ENCODE results near the gene DEPDC1. TPM values are rescaled to one million over a fixed set of nuclear protein-coding genes. Genes with fewer than 3 reads are reported as not detected.
"Not testable (repeated sequence)": the region's sequence is repeated elsewhere in the genome, so short reads cannot be mapped to it uniquely, and the experiment has no call there.

Gene DEPDC1
- total RNA-seq, 6 experiments from 2014 or later: 14.8 to 44.3 (median 36.7) TPM

- H3K4me1 Mint-ChIP-seq (ENCODE audit: low read depth): peaks cover 6% of the 10 kb centered on the region
- DNase-seq: no peak
- peaks cover 14% of the 10 kb centered on the region for H3K36me3 Mint-ChIP-seq (ENCODE audit: low read depth)
- no peaks in the 10 kb centered on the region for H3K9me3 Mint-ChIP-seq
- H3K4me3 Mint-ChIP-seq: no peak overlapping the region
- TF ChIP-seq CTCF (IDR thresholded peaks at IDR 0.05): peak; percentile 62
- no peaks in the 10 kb centered on the region for H3K27me3 Mint-ChIP-seq (ENCODE audit: insufficient read depth)
- no peak overlapping the region for H3K27ac Mint-ChIP-seq
Measured at GRCh38 chr1:68485431-68486022, 11.4 kb downstream of the DEPDC1 start.

GRCh38 chr1:68484618-68485017, 12.3 kb downstream of the DEPDC1 start:
- Mint-ChIP-seq H3K36me3 (ENCODE audit: low read depth) (peaks cover 14% of the 10 kb centered on the region), H3K4me3 (no peak overlapping the region), H3K27ac (no peak overlapping the region), H3K9me3 (no peaks in the 10 kb centered on the region), H3K4me1 (ENCODE audit: low read depth) (peaks cover 6% of the 10 kb centered on the region), H3K27me3 (ENCODE audit: insufficient read depth) (no peaks in the 10 kb centered on the region)
- no peak for DNase-seq
- TF ChIP-seq CTCF (IDR thresholded peaks at IDR 0.05): no peak

GRCh38 chr1:68481041-68481440, 15.8 kb downstream of the DEPDC1 start:
- DNase-seq: no peak
- peaks cover 6% of the 10 kb centered on the region for H3K4me1 Mint-ChIP-seq (ENCODE audit: low read depth)
- TF ChIP-seq CTCF (IDR thresholded peaks at IDR 0.05): no peak
- no peaks in the 10 kb centered on the region for H3K9me3 Mint-ChIP-seq
- no peaks in the 10 kb centered on the region for H3K27me3 Mint-ChIP-seq (ENCODE audit: insufficient read depth)
- H3K27ac Mint-ChIP-seq: no peak overlapping the region
- H3K36me3 Mint-ChIP-seq (ENCODE audit: low read depth): peaks cover 14% of the 10 kb centered on the region
- no peak overlapping the region for H3K4me3 Mint-ChIP-seq

DNA sequence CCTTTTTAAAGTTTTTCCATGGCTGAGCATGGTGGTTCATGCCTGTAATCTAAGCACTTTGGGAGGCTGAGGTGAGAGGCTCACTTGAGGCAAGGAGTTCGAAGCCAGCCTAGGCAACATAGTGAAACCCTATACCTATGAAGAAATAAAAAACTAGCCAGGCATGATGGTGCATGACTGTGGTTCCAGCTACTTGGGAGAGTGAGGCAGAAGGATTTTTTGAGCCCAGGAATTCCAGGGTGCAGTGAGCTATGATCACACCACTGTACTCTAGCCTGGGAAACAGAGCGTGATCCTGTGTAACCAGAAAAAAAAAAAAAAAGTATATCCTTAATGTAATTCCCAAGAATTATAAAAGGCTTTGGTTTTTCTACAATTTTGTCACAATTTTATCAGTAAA, 17.4 kb downstream of the DEPDC1 start:
- no peak for DNase-seq
- Mint-ChIP-seq H3K27me3 (ENCODE audit: insufficient read depth) (no peaks in the 10 kb centered on the region), H3K27ac (no peak overlapping the region), H3K4me1 (ENCODE audit: low read depth) (no peaks in the 10 kb centered on the region), H3K9me3 (no peaks in the 10 kb centered on the region), H3K36me3 (ENCODE audit: low read depth) (peaks cover 14% of the 10 kb centered on the region), H3K4me3 (no peak overlapping the region)
- no peak for TF ChIP-seq CTCF (IDR thresholded peaks at IDR 0.05)

DNA sequence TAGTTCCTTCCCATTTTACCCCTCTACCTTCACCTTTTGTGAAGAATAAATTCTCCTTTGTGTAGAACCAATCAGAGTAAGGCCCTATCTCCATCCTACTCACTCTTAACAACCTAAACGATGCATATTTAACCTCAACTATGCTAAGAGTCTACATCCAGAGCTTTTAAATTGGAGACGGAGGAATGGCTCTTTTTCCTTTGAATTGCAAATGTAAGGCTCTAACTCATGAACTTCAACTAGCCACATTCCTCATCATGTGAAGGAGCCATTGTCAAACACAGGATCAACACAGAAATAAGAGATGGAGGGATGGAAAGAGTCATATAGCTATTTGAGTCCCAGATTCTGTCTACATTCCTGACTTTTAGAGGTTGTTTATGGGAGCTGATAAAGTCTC, 18.2 kb downstream of the DEPDC1 start:
- H3K4me1 Mint-ChIP-seq (ENCODE audit: low read depth): no peaks in the 10 kb centered on the region
- H3K27me3 Mint-ChIP-seq (ENCODE audit: insufficient read depth): no peaks in the 10 kb centered on the region
- H3K27ac Mint-ChIP-seq: no peak overlapping the region
- H3K36me3 Mint-ChIP-seq (ENCODE audit: low read depth): peaks cover 12% of the 10 kb centered on the region
- TF ChIP-seq CTCF (IDR thresholded peaks at IDR 0.05): no peak
- no peaks in the 10 kb centered on the region for H3K9me3 Mint-ChIP-seq
- H3K4me3 Mint-ChIP-seq: no peak overlapping the region
- DNase-seq: no peak

GRCh38 chr1:68476626-68477025, 20.3 kb downstream of the DEPDC1 start:
- not testable (repeated sequence) for H3K4me3 Mint-ChIP-seq; H3K36me3 Mint-ChIP-seq (ENCODE audit: low read depth); H3K9me3 Mint-ChIP-seq; H3K4me1 Mint-ChIP-seq (ENCODE audit: low read depth); DNase-seq; H3K27ac Mint-ChIP-seq; H3K27me3 Mint-ChIP-seq (ENCODE audit: insufficient read depth)

All from HFFc6 (cell line).